ENCODE data around the gene MIR17HG.
A peak's percentile ranks its signal among the peaks of the same experiment; 100 is the strongest.

MIR17HG gene

GRCh38 chr13:91360246-91360751 lies 12.8 kb downstream of the MIR17HG start:
- in situ Hi-C loops (cut with HindIII; ENCODE audit: low sequenced_read_pairs) = no loop called here
- no peak overlapping the region for H3K4me3 ChIP-seq (ENCODE audit: low read depth, low read length)
- DNase-seq (ENCODE audit: low read depth, low spot score) = no peak
- TF ChIP-seq CTCF (IDR thresholded peaks at IDR 0.05; ENCODE audit: low read depth, low read length) = no peak

- in situ Hi-C loops (cut with HindIII; ENCODE audit: low sequenced_read_pairs) = no loop called here
- TF ChIP-seq CTCF (IDR thresholded peaks at IDR 0.05; ENCODE audit: low read depth, low read length) = no peak
- no peak overlapping the region for H3K4me3 ChIP-seq (ENCODE audit: low read depth, low read length)
- DNase-seq (ENCODE audit: low read depth, low spot score) = no peak
Observed at GRCh38 chr13:91361755-91362271, 14.3 kb downstream of the MIR17HG start.

GRCh38 chr13:91362908-91363307 lies 15.4 kb downstream of the MIR17HG start:
- H3K4me3 ChIP-seq (ENCODE audit: low read depth, low read length) = no peak overlapping the region
- no peak for TF ChIP-seq CTCF (IDR thresholded peaks at IDR 0.05; ENCODE audit: low read depth, low read length)
- in situ Hi-C loops (cut with HindIII; ENCODE audit: low sequenced_read_pairs) = no loop called here
- no peak for DNase-seq (ENCODE audit: low read depth, low spot score)

- no peak overlapping the region for H3K4me3 ChIP-seq (ENCODE audit: low read depth, low read length)
- no peak for DNase-seq (ENCODE audit: low read depth, low spot score)
- no peak for TF ChIP-seq CTCF (IDR thresholded peaks at IDR 0.05; ENCODE audit: low read depth, low read length)
- in situ Hi-C loops (cut with HindIII; ENCODE audit: low sequenced_read_pairs) = no loop called here
Observed at GRCh38 chr13:91368101-91368500, 20.6 kb downstream of the MIR17HG start.

- no peak overlapping the region for H3K4me3 ChIP-seq (ENCODE audit: low read depth, low read length)
- DNase-seq (ENCODE audit: low read depth, low spot score) = peak; percentile 47
- in situ Hi-C loops (cut with HindIII; ENCODE audit: low sequenced_read_pairs) = no loop called here
- no peak for TF ChIP-seq CTCF (IDR thresholded peaks at IDR 0.05; ENCODE audit: low read depth, low read length)
Observed at GRCh38 chr13:91368676-91369440, 21.4 kb downstream of the MIR17HG start.

- in situ Hi-C loops (cut with HindIII; ENCODE audit: low sequenced_read_pairs) = no loop called here
- peak; percentile 48 for DNase-seq (ENCODE audit: low read depth, low spot score)
Observed at GRCh38 chr13:91369441-91369831, 21.9 kb downstream of the MIR17HG start.

More at GRCh38 chr13:91369441-91369831, 21.9 kb downstream of the MIR17HG start:
- no peak overlapping the region for H3K4me3 ChIP-seq (ENCODE audit: low read depth, low read length)
- no peak for TF ChIP-seq CTCF (IDR thresholded peaks at IDR 0.05; ENCODE audit: low read depth, low read length)

All from astrocyte of the spinal cord (primary cell).